OCI-LY1 (cell line): ENCODE results near the gene C1QTNF9B.

Experiments
- EZH2 ChIP-seq: fragments of 200-600 bp; sonication (generic), shearing (Covaris generic); IDR thresholded peaks from 2 replicates; pipeline ENCODE4 v1.8.0; 2017; ENCODE audit warnings: borderline replicate concordance, mixed run types, mild to moderate bottlenecking, antibody characterized with exemption, low read length, moderate library complexity, mixed read lengths
- TF ChIP-seq, protein P1 (sequence below): fragments of 200-600 bp; sonication (generic), shearing (Covaris generic); IDR thresholded peaks from 2 replicates; pipeline ENCODE4 v1.5.1; 2017; ENCODE audit warnings: mild to moderate bottlenecking, antibody characterized with exemption, low read length, moderate library complexity, mixed read lengths

DNA sequence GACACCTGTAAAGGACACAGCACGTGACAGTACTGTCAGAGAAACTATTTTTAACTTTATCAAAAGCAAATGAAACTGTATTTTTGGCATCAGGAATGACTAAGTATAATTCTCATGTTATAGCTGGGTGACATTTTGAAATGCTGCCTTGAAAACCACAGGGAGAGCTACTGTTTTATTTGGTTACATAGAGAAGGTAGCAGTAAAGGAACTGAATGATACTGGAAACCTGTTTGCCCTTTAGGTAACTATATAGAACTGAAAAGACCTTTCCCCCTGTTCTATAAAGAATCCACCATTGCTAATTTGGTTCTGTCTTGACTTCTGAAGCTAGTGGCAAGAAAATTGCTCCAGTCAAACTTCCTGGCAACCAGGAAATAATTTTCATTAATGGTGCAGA lies 47.2 kb downstream of the C1QTNF9B start:
- TF ChIP-seq, protein P1, sequence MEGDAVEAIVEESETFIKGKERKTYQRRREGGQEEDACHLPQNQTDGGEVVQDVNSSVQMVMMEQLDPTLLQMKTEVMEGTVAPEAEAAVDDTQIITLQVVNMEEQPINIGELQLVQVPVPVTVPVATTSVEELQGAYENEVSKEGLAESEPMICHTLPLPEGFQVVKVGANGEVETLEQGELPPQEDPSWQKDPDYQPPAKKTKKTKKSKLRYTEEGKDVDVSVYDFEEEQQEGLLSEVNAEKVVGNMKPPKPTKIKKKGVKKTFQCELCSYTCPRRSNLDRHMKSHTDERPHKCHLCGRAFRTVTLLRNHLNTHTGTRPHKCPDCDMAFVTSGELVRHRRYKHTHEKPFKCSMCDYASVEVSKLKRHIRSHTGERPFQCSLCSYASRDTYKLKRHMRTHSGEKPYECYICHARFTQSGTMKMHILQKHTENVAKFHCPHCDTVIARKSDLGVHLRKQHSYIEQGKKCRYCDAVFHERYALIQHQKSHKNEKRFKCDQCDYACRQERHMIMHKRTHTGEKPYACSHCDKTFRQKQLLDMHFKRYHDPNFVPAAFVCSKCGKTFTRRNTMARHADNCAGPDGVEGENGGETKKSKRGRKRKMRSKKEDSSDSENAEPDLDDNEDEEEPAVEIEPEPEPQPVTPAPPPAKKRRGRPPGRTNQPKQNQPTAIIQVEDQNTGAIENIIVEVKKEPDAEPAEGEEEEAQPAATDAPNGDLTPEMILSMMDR: no peak
- TF ChIP-seq EZH2: no peak
